ENCODE results near the gene RBBP5. TPM values are rescaled to one million over a fixed set of nuclear protein-coding genes. Genes with fewer than 3 reads are reported as not detected.

Gene RBBP5
- polyA plus RNA-seq, 3 donors, result 4.9 to 10.2 (median 8.1) TPM

GRCh38 chr1:205057808-205058575, 63.8 kb downstream of the RBBP5 start:
- Mint-ChIP-seq H3K9me3 (no peaks in the 10 kb centered on the region), H3K4me3 (no peak overlapping the region), H3K4me1 (no peaks in the 10 kb centered on the region), H3K27me3 (ENCODE audit: low read depth in 3 of 3) (peaks cover 3 to 6% (median 4%) of the 10 kb centered on the region in 3 donors), H3K27ac (no peak overlapping the region), H3K36me3 (no peaks in the 10 kb centered on the region)
- Histone ChIP-seq H3K9me3 (replicated peaks in 1 of 2; ENCODE audit: control insufficient read depth in 1 of 2, insufficient read depth in 1 of 2, low read length in 2 of 2) (no peaks in the 10 kb centered on the region), H3K36me3 (replicated peaks in 1 of 2; ENCODE audit: control insufficient read depth in 1 of 2, insufficient read depth in 2 of 2, low read length in 2 of 2) (no peaks in the 10 kb centered on the region), H2AFZ (ENCODE audit: insufficient read depth, low read depth, low read length, poor library complexity, severe bottlenecking) (no peak overlapping the region), H3K27ac (ENCODE audit: low read depth in 1 of 2, low read length in 2 of 2) (no peak overlapping the region), H4K20me1 (ENCODE audit: insufficient read depth, low read length) (no peaks in the 10 kb centered on the region), H3K4me2 (replicated peaks; ENCODE audit: extremely low read depth, low read length, poor library complexity, severe bottlenecking) (no peak overlapping the region), H3K27me3 (ENCODE audit: control insufficient read depth in 2 of 2, insufficient read depth in 2 of 2, low read length in 2 of 2) (no peaks in the 10 kb centered on the region), H3K4me3 (replicated peaks in 1 of 3; ENCODE audit: low read depth in 2 of 3, low read length in 3 of 3) (no peak overlapping the region), H3K9ac (ENCODE audit: insufficient read depth, low read length, poor library complexity, severe bottlenecking) (no peak overlapping the region), H3K79me2 (ENCODE audit: insufficient read depth, low read length) (no peaks in the 10 kb centered on the region), H3K4me1 (ENCODE audit: control insufficient read depth in 1 of 2, insufficient read depth in 2 of 2, low read length in 2 of 2) (no peaks in the 10 kb centered on the region)
- no peak for TF ChIP-seq CTCF (IDR thresholded peaks at IDR 0.05)
- WGBS (ENCODE audit: insufficient coverage), result 99% methylated on average over 13 of the region's 19 CpGs
- DNase-seq, result no peak
- intact Hi-C loops (cut with micrococcal nuclease), result no loop called here

- Mint-ChIP-seq H3K27me3 (ENCODE audit: low read depth in 3 of 3) (peaks cover 3 to 8% (median 4%) of the 10 kb centered on the region in 3 donors), H3K9me3 (no peaks in the 10 kb centered on the region), H3K36me3 (no peaks in the 10 kb centered on the region), H3K4me1 (no peaks in the 10 kb centered on the region), H3K4me3 (no peak overlapping the region), H3K27ac (no peak overlapping the region)
- Histone ChIP-seq H3K36me3 (replicated peaks in 1 of 2; ENCODE audit: control insufficient read depth in 1 of 2, insufficient read depth in 2 of 2, low read length in 2 of 2) (no peaks in the 10 kb centered on the region), H3K79me2 (ENCODE audit: insufficient read depth, low read length) (no peaks in the 10 kb centered on the region), H3K4me1 (ENCODE audit: control insufficient read depth in 1 of 2, insufficient read depth in 2 of 2, low read length in 2 of 2) (no peaks in the 10 kb centered on the region), H3K27me3 (ENCODE audit: control insufficient read depth in 2 of 2, insufficient read depth in 2 of 2, low read length in 2 of 2) (no peaks in the 10 kb centered on the region), H4K20me1 (ENCODE audit: insufficient read depth, low read length) (no peaks in the 10 kb centered on the region), H3K9ac (ENCODE audit: insufficient read depth, low read length, poor library complexity, severe bottlenecking) (no peak overlapping the region), H3K4me3 (replicated peaks in 1 of 3; ENCODE audit: low read depth in 2 of 3, low read length in 3 of 3) (no peak overlapping the region), H3K27ac (ENCODE audit: low read depth in 1 of 2, low read length in 2 of 2) (no peak overlapping the region), H3K4me2 (replicated peaks; ENCODE audit: extremely low read depth, low read length, poor library complexity, severe bottlenecking) (no peak overlapping the region), H3K9me3 (replicated peaks in 1 of 2; ENCODE audit: control insufficient read depth in 1 of 2, insufficient read depth in 1 of 2, low read length in 2 of 2) (no peaks in the 10 kb centered on the region), H2AFZ (ENCODE audit: insufficient read depth, low read depth, low read length, poor library complexity, severe bottlenecking) (no peak overlapping the region)
- 100% methylated on average over 2 of the region's 6 CpGs for WGBS (ENCODE audit: insufficient coverage)
- DNase-seq, result no peak
- intact Hi-C loops (cut with micrococcal nuclease), result no loop called here
- TF ChIP-seq CTCF (IDR thresholded peaks at IDR 0.05), result no peak
These were observed 64.7 kb downstream of the RBBP5 start for GRCh38 chr1:205056956-205057568.

Measured in CD14-positive monocyte (primary cell).